ENCODE data around the gene CKAP2L.

CKAP2L gene

DNA sequence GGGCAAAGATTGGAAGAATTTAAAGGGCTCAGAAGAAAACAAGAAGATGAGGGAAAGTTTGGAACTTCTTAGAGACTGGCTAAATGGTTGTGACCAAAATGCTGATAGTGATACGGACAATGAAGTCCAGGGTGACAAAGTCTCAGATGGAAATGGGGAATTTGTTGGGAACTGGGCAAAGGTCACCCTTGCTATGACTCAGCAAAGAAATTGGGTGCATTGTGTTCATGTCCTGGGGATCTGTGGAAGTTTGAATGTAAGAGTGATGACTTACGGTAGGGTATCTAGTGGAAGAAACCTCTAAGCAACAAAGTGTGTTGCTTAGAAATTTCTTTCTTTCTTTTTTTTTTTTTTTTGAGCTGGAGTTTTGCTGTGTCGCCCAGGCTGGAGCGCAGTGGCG lies 25.9 kb upstream of the CKAP2L start:
- TF ChIP-seq, protein P1, sequence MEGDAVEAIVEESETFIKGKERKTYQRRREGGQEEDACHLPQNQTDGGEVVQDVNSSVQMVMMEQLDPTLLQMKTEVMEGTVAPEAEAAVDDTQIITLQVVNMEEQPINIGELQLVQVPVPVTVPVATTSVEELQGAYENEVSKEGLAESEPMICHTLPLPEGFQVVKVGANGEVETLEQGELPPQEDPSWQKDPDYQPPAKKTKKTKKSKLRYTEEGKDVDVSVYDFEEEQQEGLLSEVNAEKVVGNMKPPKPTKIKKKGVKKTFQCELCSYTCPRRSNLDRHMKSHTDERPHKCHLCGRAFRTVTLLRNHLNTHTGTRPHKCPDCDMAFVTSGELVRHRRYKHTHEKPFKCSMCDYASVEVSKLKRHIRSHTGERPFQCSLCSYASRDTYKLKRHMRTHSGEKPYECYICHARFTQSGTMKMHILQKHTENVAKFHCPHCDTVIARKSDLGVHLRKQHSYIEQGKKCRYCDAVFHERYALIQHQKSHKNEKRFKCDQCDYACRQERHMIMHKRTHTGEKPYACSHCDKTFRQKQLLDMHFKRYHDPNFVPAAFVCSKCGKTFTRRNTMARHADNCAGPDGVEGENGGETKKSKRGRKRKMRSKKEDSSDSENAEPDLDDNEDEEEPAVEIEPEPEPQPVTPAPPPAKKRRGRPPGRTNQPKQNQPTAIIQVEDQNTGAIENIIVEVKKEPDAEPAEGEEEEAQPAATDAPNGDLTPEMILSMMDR (IDR thresholded peaks at IDR 0.05; ENCODE audit: low read depth, low read length): no peak
- no peak for DNase-seq
- H3K4me3 ChIP-seq (ENCODE audit: low read depth, low read length): no peak overlapping the region
- H3K27ac ChIP-seq: no peak overlapping the region
- no peaks in the 10 kb centered on the region for H3K36me3 ChIP-seq
- H3K27me3 ChIP-seq (ENCODE audit: insufficient read depth, low read depth, severe bottlenecking): no peaks in the 10 kb centered on the region
- H3K9me3 ChIP-seq (ENCODE audit: severe bottlenecking): no peaks in the 10 kb centered on the region

DNA sequence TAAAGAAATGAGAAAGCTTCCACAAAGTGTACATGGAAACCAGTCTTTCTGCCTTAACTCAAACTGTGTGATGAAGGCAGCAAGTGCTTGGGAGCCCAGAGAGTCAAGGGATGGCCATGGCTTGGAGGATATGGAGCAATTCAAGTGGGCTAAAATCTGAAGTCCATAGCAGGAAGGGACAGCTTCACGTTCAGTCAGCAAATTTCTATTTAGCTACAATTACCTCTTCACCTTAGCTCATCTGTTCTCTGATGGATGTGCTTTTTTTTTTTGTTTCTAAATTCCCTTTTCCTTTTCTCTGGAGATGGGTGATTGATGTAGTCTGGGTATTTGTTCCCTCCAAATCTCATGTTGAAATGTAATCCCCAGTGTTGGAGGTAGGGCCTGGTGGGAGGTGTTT lies 24.8 kb upstream of the CKAP2L start:
- no peak for DNase-seq
- TF ChIP-seq, protein P1 (IDR thresholded peaks at IDR 0.05; ENCODE audit: low read depth, low read length): no peak
- Histone ChIP-seq H3K9me3 (ENCODE audit: severe bottlenecking) (no peaks in the 10 kb centered on the region), H3K36me3 (no peaks in the 10 kb centered on the region), H3K4me3 (ENCODE audit: low read depth, low read length) (no peak overlapping the region), H3K27me3 (ENCODE audit: insufficient read depth, low read depth, severe bottlenecking) (no peaks in the 10 kb centered on the region), H3K27ac (no peak overlapping the region)

DNA sequence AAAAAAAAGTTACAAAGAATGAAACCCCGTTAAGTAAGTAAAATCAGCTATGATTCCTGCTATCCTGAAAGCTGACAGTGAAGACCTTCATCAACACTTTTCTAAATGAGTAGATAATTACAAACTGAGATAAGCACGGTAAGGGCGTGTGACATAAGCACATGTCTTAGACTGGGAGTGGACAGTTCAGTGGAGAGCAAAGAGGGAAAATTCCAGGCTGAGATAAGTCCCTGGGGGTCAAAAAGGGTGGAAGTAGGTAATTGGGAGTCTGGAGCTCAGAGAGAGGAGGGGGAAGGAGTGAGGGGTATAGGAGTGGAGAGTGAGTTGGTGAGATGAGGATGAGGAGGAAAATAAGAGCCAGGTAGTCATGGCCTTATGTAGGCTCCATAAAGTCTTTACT lies 24.2 kb upstream of the CKAP2L start:
- no peak overlapping the region for H3K4me3 ChIP-seq (ENCODE audit: low read depth, low read length)
- no peaks in the 10 kb centered on the region for H3K27me3 ChIP-seq (ENCODE audit: insufficient read depth, low read depth, severe bottlenecking)
- H3K36me3 ChIP-seq: no peaks in the 10 kb centered on the region
- H3K27ac ChIP-seq: no peak overlapping the region
- no peaks in the 10 kb centered on the region for H3K9me3 ChIP-seq (ENCODE audit: severe bottlenecking)
- DNase-seq: no peak
- TF ChIP-seq, protein P1 (IDR thresholded peaks at IDR 0.05; ENCODE audit: low read depth, low read length): no peak

DNA sequence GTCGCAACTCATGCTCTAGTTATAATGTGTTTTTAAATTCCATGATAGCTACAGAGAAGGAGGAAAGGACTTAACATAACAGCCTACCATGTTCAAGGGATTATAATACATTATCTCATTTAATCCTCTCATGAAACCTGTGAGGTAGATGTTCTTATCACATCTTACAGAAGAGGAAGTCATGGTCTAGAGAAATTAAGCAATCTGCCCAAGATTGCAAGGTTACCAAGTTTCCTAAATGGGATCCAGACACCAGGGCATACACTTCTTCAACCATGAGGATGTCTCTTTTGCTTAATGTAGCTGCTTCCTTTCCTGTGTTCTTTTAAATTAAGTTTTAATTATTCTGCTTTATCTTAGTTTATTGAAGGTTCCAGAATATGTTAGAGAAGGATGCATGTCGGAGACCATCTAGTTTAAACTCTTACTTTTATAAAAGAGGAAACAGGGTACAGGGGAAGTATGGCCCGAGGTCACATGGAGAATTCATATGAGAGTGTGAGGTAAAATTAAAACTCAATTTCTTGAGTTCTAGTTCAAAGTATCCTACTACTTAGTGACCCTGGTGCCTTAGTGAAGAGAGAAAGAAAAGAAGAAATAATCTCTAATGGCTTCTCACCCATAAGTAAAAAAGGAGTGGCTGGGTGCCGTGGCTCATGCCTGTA lies 23.5 kb upstream of the CKAP2L start:
- H3K4me3 ChIP-seq (ENCODE audit: low read depth, low read length): no peak overlapping the region
- H3K36me3 ChIP-seq: no peaks in the 10 kb centered on the region
- H3K27me3 ChIP-seq (ENCODE audit: insufficient read depth, low read depth, severe bottlenecking): no peaks in the 10 kb centered on the region
- no peak for DNase-seq
- no peak overlapping the region for H3K27ac ChIP-seq
- H3K9me3 ChIP-seq (ENCODE audit: severe bottlenecking): no peaks in the 10 kb centered on the region
- TF ChIP-seq, protein P1 (IDR thresholded peaks at IDR 0.05; ENCODE audit: low read depth, low read length): no peak

DNA sequence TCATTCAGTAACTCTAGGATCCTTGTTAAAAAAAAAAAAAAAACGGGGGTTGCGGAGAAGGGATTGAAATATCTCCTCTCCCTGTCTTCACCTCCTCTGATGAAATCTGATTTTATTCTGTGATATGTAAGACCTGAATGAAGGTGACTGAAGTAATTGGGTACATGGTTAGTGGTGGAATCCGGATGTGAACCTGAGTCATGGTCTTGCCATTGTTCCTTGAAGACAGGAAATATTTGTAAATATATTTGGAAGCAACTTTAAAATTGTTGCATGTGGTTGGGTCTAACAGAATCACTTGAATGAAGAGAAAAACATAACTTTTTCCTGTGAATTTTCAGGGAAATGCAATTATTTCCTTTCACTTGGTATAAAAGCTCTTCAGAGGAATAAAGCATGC lies 22.9 kb upstream of the CKAP2L start:
- no peaks in the 10 kb centered on the region for H3K27me3 ChIP-seq (ENCODE audit: insufficient read depth, low read depth, severe bottlenecking)
- H3K27ac ChIP-seq: no peak overlapping the region
- DNase-seq: no peak
- H3K36me3 ChIP-seq: no peaks in the 10 kb centered on the region
- no peaks in the 10 kb centered on the region for H3K9me3 ChIP-seq (ENCODE audit: severe bottlenecking)
- TF ChIP-seq, protein P1 (IDR thresholded peaks at IDR 0.05; ENCODE audit: low read depth, low read length): no peak
- no peak overlapping the region for H3K4me3 ChIP-seq (ENCODE audit: low read depth, low read length)

Data from WERI-Rb-1 (cell line).